Memory B cell (primary cell): ENCODE results near the gene WDR13.

Source experiments
- ATAC-seq: fragments of 150-1000 bp; cut with Tn5 transposase; 2 replicates; pipeline ENCODE4 v1.10.0; 2021; ENCODE audit warnings: low read depth, mild to moderate bottlenecking, moderate library complexity
- DNase-seq, 2 donors: peaks; one replicate each; pipeline ENCODE4 v3.0.0; 2022; ENCODE audit warnings: low spot score in 2 of 2
- H3K27ac Mint-ChIP-seq: one replicate; pipeline ENCODE4 v1.8.0; 2022; ENCODE audit warnings: mild to moderate bottlenecking, moderate library complexity, mixed read lengths
- H3K27me3 Mint-ChIP-seq: one replicate; pipeline ENCODE4 v1.8.0; 2022; ENCODE audit warnings: mixed read lengths
- H3K36me3 Mint-ChIP-seq: one replicate; pipeline ENCODE4 v1.8.0; 2022; ENCODE audit warnings: mild to moderate bottlenecking, mixed read lengths
- H3K4me1 Mint-ChIP-seq: one replicate; pipeline ENCODE4 v1.8.0; 2022; ENCODE audit warnings: mixed read lengths
- H3K4me3 Mint-ChIP-seq: one replicate; pipeline ENCODE4 v1.8.0; 2022; ENCODE audit warnings: mild to moderate bottlenecking, moderate library complexity, mixed read lengths
- H3K9me3 Mint-ChIP-seq: one replicate; pipeline ENCODE4 v1.8.0; 2022; ENCODE audit warnings: mixed read lengths

WDR13 gene

GRCh38 chrX:48579259-48579658 is 18.0 kb upstream of the WDR13 start:
- H3K27ac Mint-ChIP-seq = peak overlapping the region; percentile 57
- H3K36me3 Mint-ChIP-seq = peaks cover 19% of the 10 kb centered on the region
- H3K4me3 Mint-ChIP-seq = no peak overlapping the region

GRCh38 chrX:48580662-48581061 is 16.6 kb upstream of the WDR13 start:
- H3K36me3 Mint-ChIP-seq = peaks cover 12% of the 10 kb centered on the region

More at GRCh38 chrX:48579259-48579658, 18.0 kb upstream of the WDR13 start:
- DNase-seq = no peak
- no peaks in the 10 kb centered on the region for H3K9me3 Mint-ChIP-seq
- H3K27me3 Mint-ChIP-seq = no peaks in the 10 kb centered on the region
- ATAC-seq = no peak
- peaks cover 10% of the 10 kb centered on the region for H3K4me1 Mint-ChIP-seq

GRCh38 chrX:48584698-48585097 is 12.6 kb upstream of the WDR13 start:
- Mint-ChIP-seq H3K27me3 (no peaks in the 10 kb centered on the region), H3K27ac (no peak overlapping the region), H3K4me3 (no peak overlapping the region), H3K36me3 (no peaks in the 10 kb centered on the region), H3K4me1 (no peaks in the 10 kb centered on the region), H3K9me3 (no peaks in the 10 kb centered on the region)
- ATAC-seq = no peak
- no peak for DNase-seq

More at GRCh38 chrX:48580662-48581061, 16.6 kb upstream of the WDR13 start:
- Mint-ChIP-seq H3K9me3 (no peaks in the 10 kb centered on the region), H3K27me3 (no peaks in the 10 kb centered on the region), H3K4me3 (no peak overlapping the region), H3K27ac (no peak overlapping the region), H3K4me1 (peaks cover 5% of the 10 kb centered on the region)
- ATAC-seq (no peak), DNase-seq (no peak)

GRCh38 chrX:48589482-48590162 is 7.7 kb upstream of the WDR13 start:
- DNase-seq (no peak), ATAC-seq (no peak)
- Mint-ChIP-seq H3K9me3 (no peaks in the 10 kb centered on the region), H3K27me3 (peaks cover 3% of the 10 kb centered on the region), H3K4me3 (no peak overlapping the region), H3K27ac (no peak overlapping the region), H3K4me1 (peaks cover 3% of the 10 kb centered on the region), H3K36me3 (no peaks in the 10 kb centered on the region)

- DNase-seq (no peak), ATAC-seq (no peak)
- Mint-ChIP-seq H3K27ac (no peak overlapping the region), H3K4me3 (no peak overlapping the region), H3K27me3 (peaks cover 3% of the 10 kb centered on the region), H3K9me3 (no peaks in the 10 kb centered on the region), H3K4me1 (peaks cover 3% of the 10 kb centered on the region), H3K36me3 (no peaks in the 10 kb centered on the region)
These were observed 6.8 kb upstream of the WDR13 start for GRCh38 chrX:48590203-48591103.

GRCh38 chrX:48591255-48591791 is 6.0 kb upstream of the WDR13 start:
- Mint-ChIP-seq H3K4me1 (peaks cover 3% of the 10 kb centered on the region), H3K27ac (no peak overlapping the region), H3K9me3 (no peaks in the 10 kb centered on the region), H3K4me3 (no peak overlapping the region), H3K36me3 (no peaks in the 10 kb centered on the region), H3K27me3 (peaks cover 3% of the 10 kb centered on the region)
- DNase-seq (no peak), ATAC-seq (no peak)

GRCh38 chrX:48592971-48593370 is 4.3 kb upstream of the WDR13 start:
- no peak overlapping the region for H3K4me3 Mint-ChIP-seq
- no peaks in the 10 kb centered on the region for H3K36me3 Mint-ChIP-seq
- H3K27me3 Mint-ChIP-seq = peaks cover 3% of the 10 kb centered on the region
- no peak for ATAC-seq
- H3K4me1 Mint-ChIP-seq = peaks cover 5% of the 10 kb centered on the region
- no peaks in the 10 kb centered on the region for H3K9me3 Mint-ChIP-seq
- H3K27ac Mint-ChIP-seq = no peak overlapping the region
- DNase-seq = no peak

GRCh38 chrX:48595929-48596328 is 1.4 kb upstream of the WDR13 start:
- DNase-seq (no peak), ATAC-seq (no peak)
- Mint-ChIP-seq H3K9me3 (no peaks in the 10 kb centered on the region), H3K36me3 (no peaks in the 10 kb centered on the region), H3K4me1 (peaks cover 11% of the 10 kb centered on the region), H3K27ac (no peak overlapping the region), H3K27me3 (peaks cover 3% of the 10 kb centered on the region), H3K4me3 (no peak overlapping the region)

- Mint-ChIP-seq H3K9me3 (no peaks in the 10 kb centered on the region), H3K27me3 (no peaks in the 10 kb centered on the region), H3K4me3 (peak overlapping the region; percentile 97), H3K4me1 (peaks cover 8% of the 10 kb centered on the region), H3K27ac (peak overlapping the region; percentile 99), H3K36me3 (peaks cover 4% of the 10 kb centered on the region)
- DNase-seq = no peak
- no peak for ATAC-seq
These were observed 1.3 kb downstream of the WDR13 start for GRCh38 chrX:48598614-48599013.

GRCh38 chrX:48599341-48599740 is 2.0 kb downstream of the WDR13 start:
- Mint-ChIP-seq H3K4me1 (peaks cover 8% of the 10 kb centered on the region), H3K27me3 (no peaks in the 10 kb centered on the region), H3K9me3 (no peaks in the 10 kb centered on the region), H3K27ac (no peak overlapping the region), H3K36me3 (peaks cover 4% of the 10 kb centered on the region), H3K4me3 (no peak overlapping the region)
- ATAC-seq = no peak
- no peak for DNase-seq

GRCh38 chrX:48600226-48600625 is 2.9 kb downstream of the WDR13 start:
- Mint-ChIP-seq H3K9me3 (no peaks in the 10 kb centered on the region), H3K36me3 (peaks cover 9% of the 10 kb centered on the region), H3K4me3 (no peak overlapping the region), H3K27ac (no peak overlapping the region), H3K27me3 (no peaks in the 10 kb centered on the region), H3K4me1 (peaks cover 8% of the 10 kb centered on the region)
- no peak for ATAC-seq
- no peak for DNase-seq

- peaks cover 10% of the 10 kb centered on the region for H3K36me3 Mint-ChIP-seq
- no peaks in the 10 kb centered on the region for H3K27me3 Mint-ChIP-seq
- H3K27ac Mint-ChIP-seq = no peak overlapping the region
- H3K4me1 Mint-ChIP-seq = peaks cover 8% of the 10 kb centered on the region
- H3K9me3 Mint-ChIP-seq = no peaks in the 10 kb centered on the region
- no peak for ATAC-seq
- no peak for DNase-seq
- no peak overlapping the region for H3K4me3 Mint-ChIP-seq
These were observed 4.6 kb downstream of the WDR13 start for GRCh38 chrX:48601741-48602394.

GRCh38 chrX:48604701-48605100 is 7.4 kb downstream of the WDR13 start:
- DNase-seq = no peak
- no peak for ATAC-seq
- Mint-ChIP-seq H3K4me3 (no peak overlapping the region), H3K36me3 (peaks cover 10% of the 10 kb centered on the region), H3K4me1 (no peaks in the 10 kb centered on the region), H3K27me3 (no peaks in the 10 kb centered on the region), H3K27ac (no peak overlapping the region), H3K9me3 (no peaks in the 10 kb centered on the region)

GRCh38 chrX:48606091-48606490 is 8.8 kb downstream of the WDR13 start:
- Mint-ChIP-seq H3K27me3 (no peaks in the 10 kb centered on the region), H3K36me3 (peaks cover 10% of the 10 kb centered on the region), H3K4me3 (no peak overlapping the region), H3K27ac (no peak overlapping the region), H3K4me1 (no peaks in the 10 kb centered on the region), H3K9me3 (no peaks in the 10 kb centered on the region)
- ATAC-seq = no peak
- no peak for DNase-seq
